ENCODE measurements around the gene GNPDA1.
A peak's percentile ranks its signal among the peaks of the same experiment; 100 is the strongest.

GNPDA1 gene

GRCh38 chr5:141969783-141970771 lies 42.8 kb downstream of the GNPDA1 start:
- Histone ChIP-seq H3K4me3 (peak overlapping the region; percentile 94), H3K36me3 (ENCODE audit: insufficient read depth, low read length) (peaks cover 23% of the 10 kb centered on the region), H3K9me3 (ENCODE audit: low read depth, low read length) (no peaks in the 10 kb centered on the region), H3K27ac (0 out of 2 replicates have a peak overlapping the region, but pooled peaks have one; percentile 32), H3K9ac (ENCODE audit: insufficient read length) (peak overlapping the region; percentile 94)
- no peak for DNase-seq (ENCODE audit: low read depth, low spot score)
- TF ChIP-seq EZH2 (IDR thresholded peaks at IDR 0.05) (no peak), POLR2AphosphoS5 (IDR thresholded peaks at IDR 0.05; ENCODE audit: borderline replicate concordance, low read depth, low read length) (no peak), FOXP2 (optimal IDR thresholded peaks at IDR 0.05; ENCODE audit: control extremely low read depth, extremely low read length, insufficient read depth) (no peak)

DNA sequence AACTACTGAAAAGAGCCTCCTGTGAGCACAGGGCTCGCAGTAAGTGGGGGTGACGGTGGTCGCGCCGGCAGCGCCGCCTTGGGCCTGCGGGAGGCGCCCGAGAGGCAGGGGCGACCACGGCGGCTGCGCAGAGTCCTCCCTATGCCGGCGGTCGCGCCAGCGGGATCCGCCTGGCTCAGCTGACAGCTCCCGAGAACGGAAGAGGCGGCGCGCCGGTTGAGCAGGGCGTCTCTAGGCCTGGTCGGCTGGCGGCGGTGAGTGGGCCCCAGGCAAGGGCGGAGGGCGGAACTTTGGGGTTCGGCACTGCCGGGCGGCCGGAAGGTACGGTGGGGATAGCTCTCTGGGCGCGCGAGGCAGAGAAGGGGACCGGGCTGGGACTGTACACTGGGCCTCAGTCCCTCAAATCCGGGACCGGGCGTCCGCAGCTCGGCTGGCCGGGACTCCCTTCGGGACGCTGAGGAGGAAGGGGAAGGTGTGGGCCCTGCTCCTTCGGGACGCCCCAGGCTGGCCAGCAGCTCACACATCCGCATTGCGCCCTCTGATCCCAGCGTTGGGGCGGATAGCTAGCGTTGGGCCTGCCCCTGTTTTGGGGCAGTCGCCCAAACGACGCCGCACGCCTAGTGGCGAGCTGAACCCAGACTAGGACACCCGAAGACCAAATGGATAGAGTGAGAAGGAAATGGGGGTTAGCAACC lies 43.8 kb downstream of the GNPDA1 start, which contains the start of gene RNF14:
Gene RNF14 (plus strand): TSS at position 192 of the 695 bp plus-strand sequence. CDS start 4,484 bp downstream, outside the sequence.
- TF ChIP-seq FOXP2 (optimal IDR thresholded peaks at IDR 0.05; ENCODE audit: control extremely low read depth, extremely low read length, insufficient read depth) (peak; percentile 70), EZH2 (IDR thresholded peaks at IDR 0.05) (no peak), POLR2AphosphoS5 (IDR thresholded peaks at IDR 0.05; ENCODE audit: borderline replicate concordance, low read depth, low read length) (peak; percentile 80)
- peak within 1 kb of the TSS; percentile 94 for H3K4me3 ChIP-seq
- peaks cover 12% of the 10 kb centered on the region for H3K36me3 ChIP-seq (ENCODE audit: insufficient read depth, low read length)
- DNase-seq (ENCODE audit: low read depth, low spot score) = no peak
- H3K9ac ChIP-seq (ENCODE audit: insufficient read length) = peak within 1 kb of the TSS; percentile 94
- H3K27ac ChIP-seq = peak within 1 kb of the TSS; percentile 58
- no peaks in the 10 kb centered on the region for H3K9me3 ChIP-seq (ENCODE audit: low read depth, low read length)

- TF ChIP-seq EZH2 (IDR thresholded peaks at IDR 0.05) (no peak), POLR2AphosphoS5 (IDR thresholded peaks at IDR 0.05; ENCODE audit: borderline replicate concordance, low read depth, low read length) (no peak), FOXP2 (optimal IDR thresholded peaks at IDR 0.05; ENCODE audit: control extremely low read depth, extremely low read length, insufficient read depth) (no peak)
- no peak overlapping the region for H3K27ac ChIP-seq
- peaks cover under 1% of the 10 kb centered on the region; the same call in 1 of the 2 replicates for H3K36me3 ChIP-seq (ENCODE audit: insufficient read depth, low read length)
- H3K4me3 ChIP-seq = no peak overlapping the region
- no peaks in the 10 kb centered on the region for H3K9me3 ChIP-seq (ENCODE audit: low read depth, low read length)
- no peak for DNase-seq (ENCODE audit: low read depth, low spot score)
- no peak overlapping the region for H3K9ac ChIP-seq (ENCODE audit: insufficient read length)
Measured at GRCh38 chr5:141966963-141967333, 45.9 kb downstream of the GNPDA1 start.

DNA sequence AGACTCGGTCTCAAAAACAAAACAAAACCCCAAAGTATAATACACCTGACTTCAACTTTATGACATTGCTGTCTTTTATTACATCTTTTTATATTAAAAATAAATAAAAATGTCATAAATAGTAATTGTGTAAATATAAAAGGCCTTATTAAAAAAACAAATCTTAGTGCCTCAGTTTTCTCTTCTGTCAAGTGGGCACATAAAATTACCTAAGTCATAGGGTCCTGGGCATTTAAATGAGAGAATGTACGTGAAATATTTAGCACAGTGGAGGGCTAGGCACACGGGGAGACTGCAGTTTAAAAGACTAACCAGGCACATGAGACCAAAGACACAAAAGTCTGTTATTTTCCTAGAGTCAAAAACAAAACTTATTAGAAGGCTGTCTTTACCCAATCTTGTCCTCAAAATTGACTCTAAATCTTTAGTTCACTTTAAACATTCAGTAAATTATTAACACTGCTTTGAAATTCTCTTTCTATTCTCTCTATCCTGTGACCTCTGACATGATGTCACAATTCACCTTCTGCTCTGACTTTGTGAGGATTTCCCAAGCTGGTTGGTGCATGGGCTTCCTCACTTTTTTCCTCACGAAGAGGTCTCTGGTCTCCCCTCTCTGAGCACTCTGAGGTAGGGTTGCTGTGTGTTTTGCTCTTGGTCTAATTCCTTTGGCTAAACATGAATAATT lies 46.4 kb downstream of the GNPDA1 start:
- H3K4me3 ChIP-seq = no peak overlapping the region
- no peaks in the 10 kb centered on the region for H3K9me3 ChIP-seq (ENCODE audit: low read depth, low read length)
- H3K27ac ChIP-seq = no peak overlapping the region
- no peak for TF ChIP-seq EZH2 (IDR thresholded peaks at IDR 0.05)
- no peak for TF ChIP-seq POLR2AphosphoS5 (IDR thresholded peaks at IDR 0.05; ENCODE audit: borderline replicate concordance, low read depth, low read length)
- TF ChIP-seq FOXP2 (optimal IDR thresholded peaks at IDR 0.05; ENCODE audit: control extremely low read depth, extremely low read length, insufficient read depth) = no peak
- no peak for DNase-seq (ENCODE audit: low read depth, low spot score)
- H3K36me3 ChIP-seq (ENCODE audit: insufficient read depth, low read length) = no peaks in the 10 kb centered on the region
- H3K9ac ChIP-seq (ENCODE audit: insufficient read length) = no peak overlapping the region

DNA sequence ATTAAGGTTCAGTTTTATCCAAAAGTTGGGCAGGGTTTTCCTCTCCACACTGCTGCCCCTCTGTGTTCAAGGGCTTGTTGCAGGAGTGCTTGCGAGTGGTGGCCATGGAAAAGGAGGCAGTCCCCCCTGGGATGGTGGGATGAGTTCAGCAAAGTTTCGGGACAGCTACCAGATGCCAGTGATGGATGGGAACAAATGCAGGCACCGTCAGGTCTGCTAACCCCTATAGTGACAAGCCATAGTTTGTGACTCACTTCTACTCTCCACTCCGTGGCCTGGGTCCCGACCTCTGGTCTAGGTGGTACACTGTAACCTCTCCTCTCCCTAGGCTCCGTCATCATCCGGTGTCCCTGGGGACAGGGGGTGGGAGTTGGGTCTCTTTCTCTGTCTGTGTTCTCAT lies 47.8 kb downstream of the GNPDA1 start:
- Histone ChIP-seq H3K36me3 (ENCODE audit: insufficient read depth, low read length) (no peaks in the 10 kb centered on the region), H3K9me3 (ENCODE audit: low read depth, low read length) (no peaks in the 10 kb centered on the region), H3K9ac (ENCODE audit: insufficient read length) (no peak overlapping the region), H3K4me3 (no peak overlapping the region), H3K27ac (no peak overlapping the region)
- DNase-seq (ENCODE audit: low read depth, low spot score) = no peak
- TF ChIP-seq POLR2AphosphoS5 (IDR thresholded peaks at IDR 0.05; ENCODE audit: borderline replicate concordance, low read depth, low read length) (no peak), FOXP2 (optimal IDR thresholded peaks at IDR 0.05; ENCODE audit: control extremely low read depth, extremely low read length, insufficient read depth) (no peak), EZH2 (IDR thresholded peaks at IDR 0.05) (no peak)

DNA sequence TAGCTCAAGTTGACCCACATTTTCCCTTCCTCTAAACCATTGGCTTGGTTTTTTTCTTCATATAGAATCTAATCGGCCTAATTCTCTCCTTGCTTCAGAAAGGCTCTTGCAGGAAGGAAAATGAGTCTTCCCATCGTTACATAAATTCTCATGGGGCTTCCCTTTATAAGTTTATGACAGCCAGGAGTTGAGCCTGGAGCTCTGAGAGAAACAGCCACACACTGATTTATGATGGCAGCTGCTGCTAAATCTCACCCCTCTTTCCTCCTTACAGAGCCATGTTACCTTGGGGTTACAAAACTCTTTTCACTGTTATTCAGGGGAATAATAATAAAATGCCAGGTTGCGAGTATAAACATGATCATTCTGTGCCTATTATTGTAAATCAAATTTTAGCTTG lies 49.1 kb downstream of the GNPDA1 start:
- Histone ChIP-seq H3K9me3 (ENCODE audit: low read depth, low read length) (no peaks in the 10 kb centered on the region), H3K9ac (ENCODE audit: insufficient read length) (no peak overlapping the region), H3K4me3 (no peak overlapping the region), H3K36me3 (ENCODE audit: insufficient read depth, low read length) (no peaks in the 10 kb centered on the region), H3K27ac (no peak overlapping the region)
- DNase-seq (ENCODE audit: low read depth, low spot score) = no peak
- TF ChIP-seq POLR2AphosphoS5 (IDR thresholded peaks at IDR 0.05; ENCODE audit: borderline replicate concordance, low read depth, low read length) = no peak
- no peak for TF ChIP-seq FOXP2 (optimal IDR thresholded peaks at IDR 0.05; ENCODE audit: control extremely low read depth, extremely low read length, insufficient read depth)
- no peak for TF ChIP-seq EZH2 (IDR thresholded peaks at IDR 0.05)

DNA sequence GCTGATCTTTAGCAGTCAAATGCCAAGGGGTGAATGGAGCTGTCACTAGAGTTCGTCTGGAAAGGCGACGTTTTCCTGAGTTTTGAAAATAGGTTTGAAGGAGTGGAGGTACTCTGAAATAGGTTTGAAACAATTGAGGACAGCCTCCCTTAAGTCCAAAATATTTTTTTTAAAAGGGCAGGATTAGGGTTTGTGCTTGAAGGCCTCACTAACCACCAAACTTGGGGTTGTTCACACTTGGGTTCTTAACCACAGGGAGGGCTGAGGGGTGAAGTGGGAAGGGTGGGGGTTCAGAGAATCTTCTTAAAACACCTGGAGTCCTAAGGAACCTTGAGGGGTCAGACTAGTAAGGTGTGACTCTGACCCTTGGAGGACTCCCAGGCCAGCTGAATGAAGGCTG lies 51.4 kb downstream of the GNPDA1 start:
- H3K27ac ChIP-seq = no peak overlapping the region
- H3K9ac ChIP-seq (ENCODE audit: insufficient read length) = no peak overlapping the region
- no peaks in the 10 kb centered on the region for H3K36me3 ChIP-seq (ENCODE audit: insufficient read depth, low read length)
- no peak for DNase-seq (ENCODE audit: low read depth, low spot score)
- no peak overlapping the region for H3K4me3 ChIP-seq
- TF ChIP-seq EZH2 (IDR thresholded peaks at IDR 0.05) (no peak), POLR2AphosphoS5 (IDR thresholded peaks at IDR 0.05; ENCODE audit: borderline replicate concordance, low read depth, low read length) (no peak), FOXP2 (optimal IDR thresholded peaks at IDR 0.05; ENCODE audit: control extremely low read depth, extremely low read length, insufficient read depth) (no peak)
- H3K9me3 ChIP-seq (ENCODE audit: low read depth, low read length) = no peaks in the 10 kb centered on the region
